Measurements from ENCODE around the gene PCDH18.
"Not testable (repeated sequence)": the region's sequence is repeated elsewhere in the genome, so short reads cannot be mapped to it uniquely, and the experiment has no call there.

Gene PCDH18

GRCh38 chr4:137531986-137532868 lies at the start of gene PCDH18:
TSS of gene PCDH18 (minus strand) at chr4:137532494. CDS start at chr4:137532088, 406 bp downstream.
- peak; percentile 86 for DNase-seq (ENCODE audit: low spot score)

GRCh38 chr4:137576446-137576845 lies 44.2 kb upstream of the PCDH18 start:
- DNase-seq (ENCODE audit: low spot score): peak; percentile 11

- no peak for DNase-seq (ENCODE audit: low spot score)
Measured at GRCh38 chr4:137572647-137573046, 40.4 kb upstream of the PCDH18 start.

- DNase-seq (ENCODE audit: low spot score): no peak
Measured at GRCh38 chr4:137572163-137572562, 39.9 kb upstream of the PCDH18 start.

GRCh38 chr4:137559801-137560200 lies 27.5 kb upstream of the PCDH18 start:
- DNase-seq (ENCODE audit: low spot score): no peak

- DNase-seq (ENCODE audit: low spot score): peak; percentile 50
Measured at GRCh38 chr4:137558951-137559350, 26.7 kb upstream of the PCDH18 start.

GRCh38 chr4:137545461-137545861 lies 13.2 kb upstream of the PCDH18 start:
- peak; percentile 79 for DNase-seq (ENCODE audit: low spot score)

- DNase-seq (ENCODE audit: low spot score): no peak
Measured at GRCh38 chr4:137543648-137544047, 11.4 kb upstream of the PCDH18 start.

GRCh38 chr4:137543198-137543597 lies 10.9 kb upstream of the PCDH18 start:
- DNase-seq (ENCODE audit: low spot score): no peak

GRCh38 chr4:137541876-137542646 lies 9.8 kb upstream of the PCDH18 start:
- DNase-seq (ENCODE audit: low spot score): no peak

GRCh38 chr4:137541181-137541580 lies 8.9 kb upstream of the PCDH18 start:
- no peak for DNase-seq (ENCODE audit: low spot score)

GRCh38 chr4:137540356-137540755 lies 8.1 kb upstream of the PCDH18 start:
- DNase-seq (ENCODE audit: low spot score): no peak

GRCh38 chr4:137538526-137538925 lies 6.2 kb upstream of the PCDH18 start:
- no peak for DNase-seq (ENCODE audit: low spot score)

- DNase-seq (ENCODE audit: low spot score): not testable (repeated sequence)
Measured at GRCh38 chr4:137537807-137538206, 5.5 kb upstream of the PCDH18 start.

- DNase-seq (ENCODE audit: low spot score): no peak
Measured at GRCh38 chr4:137536789-137537561, 4.7 kb upstream of the PCDH18 start.

- no peak for DNase-seq (ENCODE audit: low spot score)
Measured at GRCh38 chr4:137535718-137536117, 3.4 kb upstream of the PCDH18 start.

- DNase-seq (ENCODE audit: low spot score): no peak
Measured at GRCh38 chr4:137534516-137534915, 2.2 kb upstream of the PCDH18 start.

GRCh38 chr4:137533855-137534254 lies 1.6 kb upstream of the PCDH18 start:
- no peak for DNase-seq (ENCODE audit: low spot score)

GRCh38 chr4:137532869-137533236 lies 559 bp upstream of the PCDH18 start:
- no peak for DNase-seq (ENCODE audit: low spot score)

- DNase-seq (ENCODE audit: low spot score): peak; percentile 33
Measured at GRCh38 chr4:137531168-137531985, 917 bp downstream of the PCDH18 start.

GRCh38 chr4:137530176-137530575 lies 2.1 kb downstream of the PCDH18 start:
- peak; percentile 60 for DNase-seq (ENCODE audit: low spot score)

All from AG20443 (cell line).